Measurements from ENCODE around the gene MAT2B. TPM values are rescaled to one million over a fixed set of nuclear protein-coding genes. Genes with fewer than 3 reads are reported as not detected.

The MAT2B gene
- total RNA-seq, 4 donors from 2014 or later: 23.7 to 52.9 (median 28.9) TPM

GRCh38 chr5:163544836-163545235 is 39.4 kb downstream of the MAT2B start:
- Histone ChIP-seq H3K9me3 (no peaks in the 10 kb centered on the region), H3K36me3 (no peaks in the 10 kb centered on the region), H3K4me3 (no peak overlapping the region), H3K27ac (no peak overlapping the region), H3K4me1 (no peaks in the 10 kb centered on the region), H3K27me3 (no peaks in the 10 kb centered on the region)
- 84 to 87% methylated on average over 4 of the region's 4 CpGs for WGBS, 2 donors
- DNase-seq (ENCODE audit: low spot score in 2 of 2): no peak
- TF ChIP-seq EP300 (IDR thresholded peaks at IDR 0.05): no peak
- no peak for TF ChIP-seq CTCF (IDR thresholded peaks at IDR 0.05)
- TF ChIP-seq POLR2A (IDR thresholded peaks at IDR 0.05): no peak

- no peaks in the 10 kb centered on the region for H3K4me1 ChIP-seq
Observed at GRCh38 chr5:163548649-163549048, 43.2 kb downstream of the MAT2B start.

GRCh38 chr5:163551156-163551555 is 45.7 kb downstream of the MAT2B start:
- Histone ChIP-seq H3K4me1 (no peaks in the 10 kb centered on the region), H3K4me3 (no peak overlapping the region), H3K27me3 (no peaks in the 10 kb centered on the region), H3K9me3 (no peaks in the 10 kb centered on the region), H3K27ac (no peak overlapping the region), H3K36me3 (no peaks in the 10 kb centered on the region)
- WGBS, 2 donors: 92 to 96% methylated on average over 3 of the region's 3 CpGs
- TF ChIP-seq POLR2A (IDR thresholded peaks at IDR 0.05) (no peak), CTCF (IDR thresholded peaks at IDR 0.05) (no peak), EP300 (IDR thresholded peaks at IDR 0.05) (no peak)
- no peak for DNase-seq (ENCODE audit: low spot score in 2 of 2)

More at GRCh38 chr5:163548649-163549048, 43.2 kb downstream of the MAT2B start:
- WGBS, 2 donors: 80 to 82% methylated on average over 5 of the region's 5 CpGs
- H3K36me3 ChIP-seq: no peaks in the 10 kb centered on the region
- TF ChIP-seq CTCF (IDR thresholded peaks at IDR 0.05) (no peak), POLR2A (IDR thresholded peaks at IDR 0.05) (no peak), EP300 (IDR thresholded peaks at IDR 0.05) (no peak)
- no peak for DNase-seq (ENCODE audit: low spot score in 2 of 2)
- no peaks in the 10 kb centered on the region for H3K27me3 ChIP-seq
- H3K27ac ChIP-seq: no peak overlapping the region
- no peak overlapping the region for H3K4me3 ChIP-seq
- no peaks in the 10 kb centered on the region for H3K9me3 ChIP-seq

GRCh38 chr5:163552536-163552935 is 47.1 kb downstream of the MAT2B start:
- no peaks in the 10 kb centered on the region for H3K27me3 ChIP-seq
- no peak overlapping the region for H3K4me3 ChIP-seq
- H3K27ac ChIP-seq: no peak overlapping the region
- TF ChIP-seq EP300 (IDR thresholded peaks at IDR 0.05): no peak
- TF ChIP-seq CTCF (IDR thresholded peaks at IDR 0.05): no peak
- TF ChIP-seq POLR2A (IDR thresholded peaks at IDR 0.05): no peak
- H3K9me3 ChIP-seq: no peaks in the 10 kb centered on the region
- no peaks in the 10 kb centered on the region for H3K4me1 ChIP-seq
- WGBS, 2 donors: 95 to 100% methylated on average over 1 of the region's 1 CpG
- no peak for DNase-seq (ENCODE audit: low spot score in 2 of 2)
- no peaks in the 10 kb centered on the region for H3K36me3 ChIP-seq

GRCh38 chr5:163561339-163561738 is 55.9 kb downstream of the MAT2B start:
- H3K27me3 ChIP-seq: peaks cover 0 to 18% of the 10 kb centered on the region in 2 donors
- H3K4me3 ChIP-seq: no peak overlapping the region
- TF ChIP-seq POLR2A (IDR thresholded peaks at IDR 0.05) (no peak), EP300 (IDR thresholded peaks at IDR 0.05) (no peak), CTCF (IDR thresholded peaks at IDR 0.05) (no peak)
- H3K36me3 ChIP-seq: no peaks in the 10 kb centered on the region
- H3K4me1 ChIP-seq: peaks cover 0 to 19% (median 11%) of the 10 kb centered on the region in 4 donors
- no peak for DNase-seq (ENCODE audit: low spot score in 2 of 2)
- H3K9me3 ChIP-seq: no peaks in the 10 kb centered on the region
- H3K27ac ChIP-seq: no peak overlapping the region
- WGBS, 2 donors: 68 to 71% methylated on average over 5 of the region's 5 CpGs

Measured in tibial nerve (tissue), 4 donors.